Caco-2 (cell line): ENCODE measurements around the gene KRTAP10-6. TPM values are rescaled to one million over a fixed set of nuclear protein-coding genes. Genes with fewer than 3 reads are reported as not detected.
"Not testable (repeated sequence)": the region's sequence is repeated elsewhere in the genome, so short reads cannot be mapped to it uniquely, and the experiment has no call there.

Source experiments
- BruUV-seq: library from RNA; stranded (reverse); fragments of 400-500 nt; replicated peaks from 2 replicates; lab custom pipeline; 2021; lab: Mats Ljungman, UMichigan
- CTCF ChIA-PET: fragments of 300-600 bp; sonication (Branson Sonifier 250); formaldehyde crosslinking; loops from one replicate; lab custom pipeline; 2022; ENCODE audit warnings: antibody characterized with exemption; lab: Charles Lee
- POLR2A ChIA-PET: fragments of 300-600 bp; sonication (Branson Sonifier 250); formaldehyde crosslinking; loops from one replicate; lab custom pipeline; 2022; ENCODE audit warnings: antibody characterized with exemption; lab: Charles Lee
- DNase-seq, 2 experiments: peaks; one replicate each; pipeline versions ENCODE4 v3.0.0 to v3.0.0-alpha.2; 2020 to 2022
- H3K27me3 ChIP-seq: replicated peaks from 2 replicates; pipeline ENCODE4 v1.6.0; 2011; ENCODE audit warnings: low read length; ENCODE audit not compliant: control insufficient read depth, insufficient read depth
- H3K36me3 ChIP-seq: 2 replicates; pipeline ENCODE4 v1.5.1; 2011; ENCODE audit warnings: low read length; ENCODE audit not compliant: control insufficient read depth, insufficient read depth
- H3K4me1 ChIP-seq: fragments of 250-450 bp; sonication (Bioruptor Pico); 2 replicates; pipeline ENCODE4 v1.5.1; 2020; ENCODE audit warnings: mild to moderate bottlenecking
- H3K4me3 ChIP-seq: 2 replicates; pipeline ENCODE4 v1.5.1; 2011; ENCODE audit warnings: low read depth, mild to moderate bottlenecking, control low read depth, low read length
- H3K9me3 ChIP-seq: fragments of 250-450 bp; sonication (Bioruptor Pico); 2 replicates; pipeline ENCODE4 v1.5.1; 2020; ENCODE audit warnings: mild to moderate bottlenecking, moderate library complexity
- H3K27ac Mint-ChIP-seq: one replicate; pipeline ENCODE4 v1.8.0; 2022; ENCODE audit warnings: mixed read lengths; ENCODE audit not compliant: unreplicated experiment
- H3K27me3 Mint-ChIP-seq: one replicate; pipeline ENCODE4 v1.8.0; 2022; ENCODE audit warnings: mixed read lengths; ENCODE audit not compliant: insufficient read depth, unreplicated experiment
- H3K36me3 Mint-ChIP-seq: one replicate; pipeline ENCODE4 v1.8.0; 2022; ENCODE audit warnings: mild to moderate bottlenecking, mixed read lengths; ENCODE audit not compliant: insufficient read depth, unreplicated experiment
- H3K4me1 Mint-ChIP-seq: one replicate; pipeline ENCODE4 v1.8.0; 2022; ENCODE audit warnings: low read depth, mixed read lengths; ENCODE audit not compliant: unreplicated experiment
- H3K4me3 Mint-ChIP-seq: one replicate; pipeline ENCODE4 v1.8.0; 2022; ENCODE audit warnings: mild to moderate bottlenecking, moderate library complexity, mixed read lengths; ENCODE audit not compliant: unreplicated experiment
- H3K9me3 Mint-ChIP-seq: one replicate; pipeline ENCODE4 v1.8.0; 2022; ENCODE audit warnings: mixed read lengths; ENCODE audit not compliant: unreplicated experiment
- intact Hi-C: fragments of 100-400 bp; cut with micrococcal nuclease; formaldehyde crosslinking; loops from one replicate; pipeline ENCODE4 v1.10.0; 2022; ENCODE audit not compliant: unreplicated experiment
- total RNA-seq: library from RNA; stranded (reverse); gene quantifications from 2 replicates; pipeline ENCODE4 v1.2.3, GENCODE V29; 2022
- TF ChIP-seq, protein P1 (sequence below), 2 experiments: fragments of 200-600 bp in 1 of 2; IDR thresholded peaks; 1 replicate in 1 of 2; 2 replicates in 1 of 2; pipeline versions ENCODE4 v1.5.1 to v1.8.0; 2011 to 2022; ENCODE audit warnings: antibody characterized with exemption in 1 of 2, control low read depth in 1 of 2, inconsistent platforms in 1 of 2, low read depth in 1 of 2, low read length in 1 of 2, mild to moderate bottlenecking in 1 of 2, moderate library complexity in 1 of 2; ENCODE audit not compliant: insufficient read depth in 1 of 2, severe bottlenecking in 1 of 2, unreplicated experiment in 1 of 2

The KRTAP10-6 gene
- total RNA-seq, 1 experiment from 2014 or later = not detected

DNA sequence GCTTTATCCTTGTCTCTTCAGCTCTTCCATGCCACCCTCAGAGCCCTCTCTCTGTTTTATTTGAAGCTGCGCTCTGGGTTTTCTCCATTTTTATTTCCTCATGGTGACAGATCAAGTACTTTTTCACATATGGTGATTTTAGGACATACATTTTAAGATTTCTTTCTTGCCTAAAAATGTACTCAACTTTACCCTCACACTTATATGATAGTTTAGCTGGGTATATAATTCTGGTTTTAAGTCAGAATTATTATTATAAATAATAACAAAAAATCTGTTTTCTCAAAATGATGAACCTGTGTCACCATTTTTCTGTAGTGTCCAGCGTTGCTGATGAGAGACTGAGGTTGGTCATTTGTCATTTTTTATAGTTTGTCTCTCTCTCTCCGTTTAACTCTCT, 11.1 kb downstream of the KRTAP10-6 start:
- intact Hi-C loops = no loop called here
- CTCF ChIA-PET = no interaction called here
- Histone ChIP-seq H3K9me3 (peaks cover 18% of the 10 kb centered on the region), H3K4me3 (no peak overlapping the region), H3K27me3 (no peaks in the 10 kb centered on the region), H3K36me3 (no peaks in the 10 kb centered on the region), H3K4me1 (no peaks in the 10 kb centered on the region)
- POLR2A ChIA-PET = no interaction called here
- Mint-ChIP-seq H3K4me1 (no peaks in the 10 kb centered on the region), H3K27me3 (peaks cover 6% of the 10 kb centered on the region), H3K27ac (no peak overlapping the region), H3K4me3 (no peak overlapping the region), H3K36me3 (peaks cover 5% of the 10 kb centered on the region), H3K9me3 (peaks cover 54% of the 10 kb centered on the region)
- DNase-seq = no peak
- TF ChIP-seq, protein P1, sequence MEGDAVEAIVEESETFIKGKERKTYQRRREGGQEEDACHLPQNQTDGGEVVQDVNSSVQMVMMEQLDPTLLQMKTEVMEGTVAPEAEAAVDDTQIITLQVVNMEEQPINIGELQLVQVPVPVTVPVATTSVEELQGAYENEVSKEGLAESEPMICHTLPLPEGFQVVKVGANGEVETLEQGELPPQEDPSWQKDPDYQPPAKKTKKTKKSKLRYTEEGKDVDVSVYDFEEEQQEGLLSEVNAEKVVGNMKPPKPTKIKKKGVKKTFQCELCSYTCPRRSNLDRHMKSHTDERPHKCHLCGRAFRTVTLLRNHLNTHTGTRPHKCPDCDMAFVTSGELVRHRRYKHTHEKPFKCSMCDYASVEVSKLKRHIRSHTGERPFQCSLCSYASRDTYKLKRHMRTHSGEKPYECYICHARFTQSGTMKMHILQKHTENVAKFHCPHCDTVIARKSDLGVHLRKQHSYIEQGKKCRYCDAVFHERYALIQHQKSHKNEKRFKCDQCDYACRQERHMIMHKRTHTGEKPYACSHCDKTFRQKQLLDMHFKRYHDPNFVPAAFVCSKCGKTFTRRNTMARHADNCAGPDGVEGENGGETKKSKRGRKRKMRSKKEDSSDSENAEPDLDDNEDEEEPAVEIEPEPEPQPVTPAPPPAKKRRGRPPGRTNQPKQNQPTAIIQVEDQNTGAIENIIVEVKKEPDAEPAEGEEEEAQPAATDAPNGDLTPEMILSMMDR (IDR thresholded peaks at IDR 0.05; ENCODE audit: insufficient read depth in 1 of 2, low read depth in 1 of 2, low read length in 1 of 2, severe bottlenecking in 1 of 2, unreplicated experiment in 1 of 2) = no peak
- BruUV-seq = no TSS peak

DNA sequence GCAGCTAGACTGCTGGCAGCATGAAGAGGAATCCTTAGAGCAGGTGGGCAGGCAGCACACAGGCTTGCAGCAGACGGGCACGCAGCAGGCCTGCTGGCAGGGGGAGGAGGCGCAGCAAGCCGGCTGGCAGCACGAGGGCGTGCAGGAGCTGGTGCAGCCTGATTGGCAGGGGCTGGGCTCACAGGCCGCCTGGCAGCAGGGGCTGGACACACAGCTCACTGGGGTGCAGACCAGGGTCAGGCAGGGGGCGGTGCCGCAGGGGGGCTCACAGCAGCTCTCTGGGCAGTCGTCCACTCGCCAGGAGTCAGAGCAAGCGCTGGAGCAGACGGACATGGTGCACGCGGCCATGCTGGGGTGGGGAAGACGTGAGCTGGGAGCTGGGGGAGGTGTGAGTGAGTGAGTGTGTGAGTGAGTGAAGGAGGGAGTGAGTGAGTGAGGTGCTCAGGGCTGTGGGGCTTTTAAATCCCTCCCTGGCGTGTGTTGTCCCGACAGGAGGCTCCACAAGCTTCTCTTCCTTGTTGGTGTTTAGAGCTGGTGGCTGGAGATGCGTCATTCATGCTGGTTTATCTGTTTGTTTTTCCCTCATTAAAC, 12.0 kb downstream of the KRTAP10-6 start, which contains the start of gene KRTAP10-5:
TSS of gene KRTAP10-5 (minus strand) at position 374 of the 591 bp plus-strand sequence. CDS start at position 348, 26 bp downstream.
- BruUV-seq, H3K27ac Mint-ChIP-seq, H3K36me3 ChIP-seq, DNase-seq, H3K4me3 ChIP-seq, POLR2A ChIA-PET, H3K27me3 Mint-ChIP-seq, H3K27me3 ChIP-seq, H3K4me1 Mint-ChIP-seq, H3K4me3 Mint-ChIP-seq, CTCF ChIA-PET, H3K4me1 ChIP-seq, intact Hi-C loops, H3K36me3 Mint-ChIP-seq: not testable (repeated sequence)
- peaks cover 18% of the 10 kb centered on the region for H3K9me3 ChIP-seq
- H3K9me3 Mint-ChIP-seq = peaks cover 54% of the 10 kb centered on the region

DNA sequence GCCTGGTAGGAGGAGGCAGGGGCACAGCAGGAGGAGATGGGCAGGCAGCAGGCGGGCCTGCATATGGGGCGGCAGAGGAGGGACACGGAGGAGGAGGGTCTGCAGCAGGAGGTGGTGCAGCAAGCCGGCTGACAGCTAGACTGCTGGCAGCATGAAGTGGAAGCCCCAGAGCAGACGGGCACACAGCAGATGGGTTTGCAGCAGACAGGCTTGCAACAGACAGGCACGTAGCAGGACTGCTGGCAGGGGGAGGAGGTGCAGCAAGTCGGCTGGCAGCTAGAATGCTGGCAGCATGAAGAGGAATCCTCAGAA, 12.5 kb downstream of the KRTAP10-6 start:
- peaks cover 5% of the 10 kb centered on the region for H3K36me3 Mint-ChIP-seq
- peaks cover 18% of the 10 kb centered on the region for H3K9me3 ChIP-seq
- CTCF ChIA-PET = no interaction called here
- H3K27me3 ChIP-seq = no peaks in the 10 kb centered on the region
- no peaks in the 10 kb centered on the region for H3K27me3 Mint-ChIP-seq
- no peaks in the 10 kb centered on the region for H3K4me1 ChIP-seq
- TF ChIP-seq, protein P1 (IDR thresholded peaks at IDR 0.05; ENCODE audit: insufficient read depth in 1 of 2, low read depth in 1 of 2, low read length in 1 of 2, severe bottlenecking in 1 of 2, unreplicated experiment in 1 of 2) = no peak
- intact Hi-C loops = no loop called here
- H3K4me3 ChIP-seq = no peak overlapping the region
- H3K9me3 Mint-ChIP-seq = peaks cover 54% of the 10 kb centered on the region
- H3K4me1 Mint-ChIP-seq = peaks cover 4% of the 10 kb centered on the region
- POLR2A ChIA-PET = no interaction called here
- DNase-seq = no peak
- no peaks in the 10 kb centered on the region for H3K36me3 ChIP-seq
- BruUV-seq = no TSS peak
- no peak overlapping the region for H3K4me3 Mint-ChIP-seq
- no peak overlapping the region for H3K27ac Mint-ChIP-seq
